Left lung (tissue), 10 donors: Measurements from ENCODE around the gene SMTNL2. TPM values are rescaled to one million over a fixed set of nuclear protein-coding genes. Genes with fewer than 3 reads are reported as not detected.

Source experiments
- ATAC-seq: fragments of 200-7000 bp; cut with Tn5 transposase; one replicate; pipeline ENCODE4 v1.9.1; 2020; ENCODE audit warnings: moderate library complexity
- DNase-seq, 4 donors: peaks; one replicate each; pipeline ENCODE4 v3.0.0-alpha.2; 2013 to 2020
- H3K27ac ChIP-seq, 2 donors: fragments of 200-600 bp; sonication (generic) in 1 of 2; one replicate each; pipeline versions ENCODE4 v1.5.0 to v1.8.0; 2020 to 2021
- H3K27me3 ChIP-seq, 2 donors: fragments of 200-600 bp; sonication (generic) in 1 of 2; one replicate each; pipeline versions ENCODE4 v1.5.0 to v1.8.0; 2020 to 2021
- H3K36me3 ChIP-seq, 2 donors: fragments of 200-600 bp; sonication (generic) in 1 of 2; one replicate each; pipeline versions ENCODE4 v1.5.0 to v1.8.0; 2020 to 2021
- H3K4me1 ChIP-seq, 2 donors: fragments of 200-600 bp; one replicate each; pipeline ENCODE4 v1.8.0; 2021
- H3K4me3 ChIP-seq, 2 donors: fragments of 200-600 bp; sonication (generic) in 1 of 2; one replicate each; pipeline versions ENCODE4 v1.5.0 to v1.8.0; 2020 to 2021; ENCODE audit warnings: mild to moderate bottlenecking in 1 of 2
- H3K9me3 ChIP-seq, 2 donors: fragments of 200-600 bp; sonication (generic) in 1 of 2; one replicate each; pipeline versions ENCODE4 v1.5.0 to v1.8.0; 2020 to 2021
- intact Hi-C, 2 donors: fragments of 100-400 bp; cut with DNase I; formaldehyde crosslinking; loops; one replicate each; pipeline versions ENCODE4 v1.11.2 to v1.14.2; 2022
- polyA plus RNA-seq, 6 donors: library from polyadenylated mRNA; unstranded; fragments of 120-200 nt; gene quantifications; one replicate each; pipeline ENCODE4 v1.2.1, GENCODE V29; 2013; ENCODE audit not compliant: insufficient read length in 6 of 6
- total RNA-seq, 2 donors: library from RNA; stranded (reverse); fragmentation: NEBNext Ultra II Directional; extraction: Animal tissue kit (Norgen Biotek cat#: 25700); gene quantifications; one replicate each; pipeline ENCODE4 v1.2.1, GENCODE V29; 2021
- TF ChIP-seq, protein P1 (sequence below), 2 donors: fragments of 200-600 bp; sonication (generic) in 1 of 2; IDR thresholded peaks; one replicate each; pipeline versions ENCODE4 v1.5.0 to v1.8.0; 2021; ENCODE audit warnings: antibody characterized with exemption in 2 of 2
- donor health status: DM: no; HTN: yes; CAD: no.
- donor health status: DM: no; HTN: no; CAD: no.

SMTNL2 gene
- total and polyA plus RNA-seq, 8 donors: 5.5 to 25.8 (median 21.2) TPM

DNA sequence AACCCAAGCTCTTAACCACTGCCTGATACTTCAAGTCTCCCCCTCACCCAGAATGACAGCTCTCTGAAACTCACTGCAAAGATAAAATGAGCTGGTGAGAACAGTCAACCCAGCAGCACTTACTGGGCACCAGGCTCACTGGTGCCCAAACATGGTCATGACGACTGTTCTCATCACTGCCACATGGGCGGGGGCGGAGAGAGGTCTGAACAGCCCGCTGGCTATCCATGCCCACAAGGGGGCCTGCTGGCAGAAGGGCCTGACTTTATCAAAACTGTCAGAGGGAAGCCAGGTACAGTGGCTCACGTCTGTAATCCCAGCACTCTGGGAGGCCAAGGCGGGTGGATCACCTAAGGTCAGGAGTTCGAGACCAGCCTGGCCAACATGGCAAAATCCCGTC, 33.2 kb upstream of the SMTNL2 start:
- Histone ChIP-seq H3K4me3 (no peak overlapping the region), H3K4me1 (peaks cover 13 to 24% of the 10 kb centered on the region in 2 donors), H3K27ac (no peak overlapping the region), H3K36me3 (peaks cover 0 to 79% of the 10 kb centered on the region in 2 donors), H3K27me3 (no peaks in the 10 kb centered on the region), H3K9me3 (no peaks in the 10 kb centered on the region)
- DNase-seq (no peak), ATAC-seq (no peak)
- intact Hi-C loops: no loop called here
- TF ChIP-seq, protein P1, sequence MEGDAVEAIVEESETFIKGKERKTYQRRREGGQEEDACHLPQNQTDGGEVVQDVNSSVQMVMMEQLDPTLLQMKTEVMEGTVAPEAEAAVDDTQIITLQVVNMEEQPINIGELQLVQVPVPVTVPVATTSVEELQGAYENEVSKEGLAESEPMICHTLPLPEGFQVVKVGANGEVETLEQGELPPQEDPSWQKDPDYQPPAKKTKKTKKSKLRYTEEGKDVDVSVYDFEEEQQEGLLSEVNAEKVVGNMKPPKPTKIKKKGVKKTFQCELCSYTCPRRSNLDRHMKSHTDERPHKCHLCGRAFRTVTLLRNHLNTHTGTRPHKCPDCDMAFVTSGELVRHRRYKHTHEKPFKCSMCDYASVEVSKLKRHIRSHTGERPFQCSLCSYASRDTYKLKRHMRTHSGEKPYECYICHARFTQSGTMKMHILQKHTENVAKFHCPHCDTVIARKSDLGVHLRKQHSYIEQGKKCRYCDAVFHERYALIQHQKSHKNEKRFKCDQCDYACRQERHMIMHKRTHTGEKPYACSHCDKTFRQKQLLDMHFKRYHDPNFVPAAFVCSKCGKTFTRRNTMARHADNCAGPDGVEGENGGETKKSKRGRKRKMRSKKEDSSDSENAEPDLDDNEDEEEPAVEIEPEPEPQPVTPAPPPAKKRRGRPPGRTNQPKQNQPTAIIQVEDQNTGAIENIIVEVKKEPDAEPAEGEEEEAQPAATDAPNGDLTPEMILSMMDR (IDR thresholded peaks at IDR 0.05): no peak

DNA sequence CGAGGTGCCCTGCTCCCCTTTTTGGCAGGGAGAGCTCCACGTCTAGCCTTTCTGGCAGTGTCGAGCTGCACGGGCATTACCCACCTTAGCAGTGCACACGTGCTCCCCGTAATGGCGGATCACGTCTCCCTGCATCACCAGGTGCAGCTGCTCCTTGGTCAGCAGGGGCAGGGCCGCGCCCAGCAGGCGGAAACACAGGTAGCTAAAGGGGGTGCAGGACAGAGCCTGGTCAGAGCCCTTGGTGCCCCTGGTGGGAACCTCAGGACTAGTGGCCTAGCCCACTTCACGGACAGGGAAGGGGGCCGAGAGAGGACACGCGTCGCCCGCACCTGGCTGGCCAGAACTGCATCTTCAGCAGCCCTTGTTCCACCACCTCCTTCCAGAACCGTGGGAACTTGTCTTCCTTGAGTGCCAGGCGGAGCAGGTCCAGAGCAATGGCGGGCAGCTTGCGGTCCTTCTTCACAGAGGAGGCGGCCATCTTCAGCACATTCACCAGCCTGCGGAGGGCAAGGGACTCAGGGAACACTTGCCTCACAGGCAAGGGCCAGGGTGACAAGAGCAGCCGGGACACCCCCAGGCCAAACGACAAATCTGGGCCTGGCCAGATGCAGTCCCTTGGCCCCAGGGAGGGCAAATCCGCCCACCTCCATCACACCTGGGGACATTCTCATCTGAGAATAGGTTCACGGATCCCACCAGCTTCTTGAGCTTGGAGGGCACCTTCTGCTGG, 32.4 kb upstream of the SMTNL2 start:
- peaks cover 0 to 70% of the 10 kb centered on the region in 2 donors for H3K36me3 ChIP-seq
- peaks cover 13 to 25% of the 10 kb centered on the region in 2 donors for H3K4me1 ChIP-seq
- no peak overlapping the region for H3K4me3 ChIP-seq
- H3K27me3 ChIP-seq: no peaks in the 10 kb centered on the region
- no peaks in the 10 kb centered on the region for H3K9me3 ChIP-seq
- intact Hi-C loops: no loop called here
- DNase-seq: peak in 2 of 4 donors; percentile 30 to 61
- no peak for ATAC-seq
- TF ChIP-seq, protein P1 (IDR thresholded peaks at IDR 0.05): no peak
- H3K27ac ChIP-seq: no peak overlapping the region

DNA sequence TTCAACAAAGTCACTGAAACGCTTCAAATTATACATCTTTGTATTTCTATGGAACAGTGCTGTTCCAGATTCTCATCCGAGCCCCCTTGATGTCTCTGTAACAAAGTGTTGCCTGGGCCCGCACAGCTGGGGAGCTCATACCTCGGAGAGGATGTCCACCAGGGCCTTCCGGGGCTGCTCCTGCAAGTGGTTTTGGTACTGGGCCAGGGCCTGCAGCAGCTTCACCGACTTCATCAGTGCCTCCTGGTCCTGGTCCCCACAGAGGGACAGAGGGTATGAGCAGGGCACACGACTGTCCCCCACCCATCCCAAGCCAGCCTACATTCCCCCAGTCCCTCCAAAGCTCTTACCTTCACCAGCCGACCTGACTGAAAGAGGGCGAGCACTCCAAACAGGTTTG, 30.7 kb upstream of the SMTNL2 start:
- H3K27ac ChIP-seq: no peak overlapping the region
- peak overlapping the region in 1 of 2 donors; percentile 98 for H3K4me3 ChIP-seq
- peaks cover 0 to 53% of the 10 kb centered on the region in 2 donors for H3K36me3 ChIP-seq
- TF ChIP-seq, protein P1 (IDR thresholded peaks at IDR 0.05): no peak
- H3K4me1 ChIP-seq: peaks cover 13 to 25% of the 10 kb centered on the region in 2 donors
- ATAC-seq: no peak
- no peaks in the 10 kb centered on the region for H3K27me3 ChIP-seq
- intact Hi-C loops: no loop called here
- no peaks in the 10 kb centered on the region for H3K9me3 ChIP-seq
- DNase-seq: peak in 1 of 4 donors; percentile 58

DNA sequence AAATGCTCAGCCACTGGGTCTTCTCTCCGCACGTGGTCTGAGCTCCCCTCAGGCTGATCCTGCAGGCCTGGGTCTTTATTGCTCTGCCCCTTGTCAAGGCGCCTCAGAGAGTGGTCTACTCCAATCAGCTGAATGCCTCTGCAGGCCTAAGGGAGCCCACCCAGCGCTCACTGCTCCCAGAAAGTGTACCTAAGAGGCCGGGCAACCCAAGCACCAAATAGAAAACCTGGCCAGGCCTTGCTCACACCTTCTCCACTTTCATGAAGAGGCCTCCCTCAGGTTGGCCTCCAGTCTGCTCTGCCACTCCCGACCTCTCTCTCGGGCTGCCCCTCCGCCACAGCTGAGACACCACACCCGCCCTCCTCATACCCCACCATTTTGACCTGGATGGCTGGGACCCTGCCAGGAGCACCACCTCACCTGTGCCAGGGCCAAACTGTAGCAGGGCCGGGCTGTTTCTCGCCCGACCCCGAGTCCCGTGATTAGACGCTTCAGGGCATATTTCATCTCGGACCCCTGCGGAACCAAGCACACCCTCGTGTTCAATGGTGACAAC, 29.8 kb upstream of the SMTNL2 start:
- no peaks in the 10 kb centered on the region for H3K9me3 ChIP-seq
- intact Hi-C loops: no loop called here
- ATAC-seq: peak; percentile 22
- DNase-seq: no peak
- H3K36me3 ChIP-seq: peaks cover 0 to 45% of the 10 kb centered on the region in 2 donors
- peak overlapping the region in 1 of 2 donors; percentile 92 for H3K27ac ChIP-seq
- H3K27me3 ChIP-seq: no peaks in the 10 kb centered on the region
- H3K4me1 ChIP-seq: peaks cover 13 to 25% of the 10 kb centered on the region in 2 donors
- TF ChIP-seq, protein P1 (IDR thresholded peaks at IDR 0.05): no peak
- H3K4me3 ChIP-seq: peak overlapping the region; percentile 93 to 98

DNA sequence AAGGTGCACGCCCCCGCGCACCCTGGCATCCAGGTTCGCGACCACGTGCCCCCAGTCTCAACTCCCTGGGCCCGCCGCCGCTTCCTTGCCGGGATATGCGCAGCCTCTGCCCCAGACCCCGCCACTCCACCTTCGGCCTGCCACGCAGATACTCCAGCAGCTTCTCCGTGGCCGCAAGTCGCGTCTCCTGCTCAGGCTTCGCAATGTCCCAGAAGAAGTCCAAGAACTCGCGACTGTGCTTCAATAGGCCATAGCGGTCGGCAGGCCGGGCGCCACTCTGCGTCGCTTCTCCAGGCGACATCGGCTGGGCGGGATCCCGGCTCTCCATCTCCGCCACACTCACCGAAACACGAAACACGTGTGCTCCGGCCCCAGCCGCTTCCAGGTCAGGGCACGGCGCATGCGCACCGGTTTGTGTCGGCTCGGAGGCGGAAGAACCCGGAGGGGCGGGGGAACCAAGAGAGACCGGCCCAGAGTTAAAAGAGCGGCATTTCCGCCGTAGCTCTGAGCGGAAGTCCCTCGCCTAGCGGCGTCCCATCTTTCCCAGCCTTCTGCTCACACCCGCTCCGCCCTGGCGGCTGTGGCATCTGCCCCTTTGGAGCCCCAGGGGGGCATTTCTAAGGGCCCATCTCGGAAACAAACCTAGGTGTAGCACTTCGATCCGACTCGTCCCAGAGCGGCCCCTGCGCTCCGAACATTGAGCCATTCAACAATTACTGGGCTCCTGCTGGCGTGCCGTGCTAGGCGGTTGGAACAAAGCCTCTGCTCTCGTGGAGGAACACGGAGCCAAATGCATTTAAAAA, 29.1 kb upstream of the SMTNL2 start, which contains the start of gene MYBBP1A:
MYBBP1A (minus strand) TSS at position 388 of the 803 bp plus-strand sequence; CDS start at position 328, 60 bp downstream.
- peaks cover 13 to 25% of the 10 kb centered on the region in 2 donors for H3K4me1 ChIP-seq
- TF ChIP-seq, protein P1 (IDR thresholded peaks at IDR 0.05): peak in 1 of 2 donors; percentile 24
- H3K4me3 ChIP-seq: peak within 1 kb of the TSS; percentile 93 to 98
- H3K27ac ChIP-seq: peak within 1 kb of the TSS; percentile 78 to 92
- H3K9me3 ChIP-seq: no peaks in the 10 kb centered on the region
- ATAC-seq (peak; percentile 93), DNase-seq (peak; percentile 93 to 100 (median 98))
- intact Hi-C loops: no loop called here
- no peaks in the 10 kb centered on the region for H3K27me3 ChIP-seq
- peaks cover 0 to 38% of the 10 kb centered on the region in 2 donors for H3K36me3 ChIP-seq
